NCI-H510A (cell line): Measurements from ENCODE around the gene TAF13.
"Not testable (repeated sequence)": the region's sequence is repeated elsewhere in the genome, so short reads cannot be mapped to it uniquely, and the experiment has no call there.

Source experiments
- DNase-seq: peaks from one replicate; lab custom pipeline; 2025; lab: John Stamatoyannopoulos, UW

The TAF13 gene

GRCh38 chr1:109046671-109047070 lies 29.1 kb downstream of the TAF13 start:
- DNase-seq: peak; percentile 2

- DNase-seq: no peak
Observed at GRCh38 chr1:109045595-109045994, 30.2 kb downstream of the TAF13 start.

DNA sequence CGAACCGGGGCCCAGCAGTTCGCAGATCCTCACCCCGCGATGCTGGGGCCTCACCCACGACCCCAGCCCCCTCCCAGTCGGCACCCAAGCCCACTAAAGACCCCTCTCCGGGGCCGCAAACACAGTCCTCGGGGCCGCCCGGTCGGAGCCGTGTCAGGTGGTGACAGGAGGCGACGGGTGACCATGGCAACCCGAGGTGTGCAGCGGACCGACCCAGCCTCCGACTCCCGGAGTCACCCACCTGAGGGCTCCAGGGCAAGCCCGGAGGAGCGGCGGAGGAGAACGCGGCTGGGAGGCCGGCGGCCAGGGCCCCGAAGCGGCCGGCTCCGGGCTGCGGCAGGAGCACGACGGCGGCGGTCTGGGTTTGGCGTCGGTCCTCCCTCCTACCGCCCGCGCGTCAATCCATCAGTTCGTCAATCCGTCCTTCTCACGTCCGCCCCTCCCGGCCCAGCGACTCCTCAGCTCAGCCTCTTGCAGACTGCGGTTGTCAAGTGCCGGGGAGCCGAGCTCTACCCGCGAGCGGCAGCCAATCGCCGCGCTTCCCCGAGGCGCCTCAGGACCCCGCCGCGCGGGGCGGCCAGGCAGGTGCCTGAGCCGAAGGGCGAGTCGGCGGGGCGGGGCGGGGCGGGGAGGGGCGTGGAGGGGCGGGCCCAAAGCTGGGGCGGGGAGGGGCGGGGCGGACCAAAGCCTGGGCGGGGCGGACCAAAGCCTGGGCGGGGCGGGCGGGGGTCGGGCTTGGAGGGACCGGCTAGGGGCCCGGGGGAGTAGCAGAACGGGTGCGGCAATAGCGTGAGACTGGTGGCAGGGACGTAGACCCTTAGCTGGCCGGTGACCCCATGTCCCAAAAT lies 34.0 kb downstream of the TAF13 start, which contains the start of gene WDR47:
WDR47 (minus strand) TSS at position 482 of the 848 bp plus-strand sequence. CDS start 18,590 bp downstream, outside the sequence.
- peak; percentile 96 for DNase-seq

- DNase-seq: no peak
Observed at GRCh38 chr1:109040989-109041620, 34.7 kb downstream of the TAF13 start.

DNA sequence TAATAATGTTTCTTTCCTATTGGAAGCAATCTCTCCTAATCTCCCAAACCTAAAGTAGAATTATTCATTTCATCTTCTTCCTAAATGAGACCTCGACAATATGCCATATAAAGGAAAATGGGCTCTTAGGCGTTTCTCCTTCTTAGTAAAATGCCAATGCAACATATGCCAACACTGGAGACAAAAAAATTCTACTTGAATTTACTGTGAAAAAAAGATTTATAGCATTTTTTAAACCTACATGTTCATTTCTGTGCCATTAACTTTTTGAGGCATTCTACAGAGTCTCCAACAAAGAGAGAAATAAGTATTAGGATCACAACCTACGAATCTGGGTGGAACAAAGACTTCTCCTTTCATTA lies 35.2 kb downstream of the TAF13 start:
- DNase-seq: no peak

DNA sequence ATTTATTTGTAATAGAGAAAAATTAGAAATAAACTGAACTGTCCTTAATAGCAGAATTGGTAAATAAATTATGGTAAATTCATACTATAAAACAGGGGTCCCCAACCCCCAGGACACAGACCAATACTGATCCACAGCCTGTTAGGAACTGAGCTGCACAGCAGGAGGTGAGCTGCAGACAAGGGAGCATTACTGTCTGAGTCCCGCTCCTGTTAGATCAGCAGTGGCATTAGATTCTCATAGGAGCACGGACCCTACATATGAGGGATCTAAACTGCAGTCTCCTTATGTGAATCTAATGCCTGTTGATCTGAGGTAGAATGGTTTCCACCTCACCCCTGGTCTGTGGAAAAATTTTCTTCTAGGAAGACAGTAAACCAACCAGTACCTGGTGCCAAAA lies 41.4 kb downstream of the TAF13 start:
- no peak for DNase-seq

DNA sequence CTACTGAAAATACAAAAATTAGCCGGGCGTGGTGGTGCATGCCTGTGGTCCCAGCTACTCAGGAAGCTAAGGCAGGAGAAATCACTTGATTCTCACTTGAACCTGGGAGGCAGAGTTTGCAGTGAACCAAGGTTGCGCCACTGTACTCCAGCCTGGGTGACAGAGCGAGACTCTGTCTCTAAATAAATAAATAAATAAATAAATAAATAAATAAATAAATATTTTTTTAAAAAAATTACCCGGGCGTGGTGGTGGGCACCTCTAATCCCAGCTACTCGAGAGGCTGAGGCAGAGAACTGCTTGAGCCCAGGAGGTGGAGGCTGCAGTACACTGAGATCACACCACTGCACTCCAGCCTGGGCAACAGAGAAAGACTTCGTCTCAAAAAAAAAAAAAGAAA lies 46.3 kb downstream of the TAF13 start:
- not testable (repeated sequence) for DNase-seq

DNA sequence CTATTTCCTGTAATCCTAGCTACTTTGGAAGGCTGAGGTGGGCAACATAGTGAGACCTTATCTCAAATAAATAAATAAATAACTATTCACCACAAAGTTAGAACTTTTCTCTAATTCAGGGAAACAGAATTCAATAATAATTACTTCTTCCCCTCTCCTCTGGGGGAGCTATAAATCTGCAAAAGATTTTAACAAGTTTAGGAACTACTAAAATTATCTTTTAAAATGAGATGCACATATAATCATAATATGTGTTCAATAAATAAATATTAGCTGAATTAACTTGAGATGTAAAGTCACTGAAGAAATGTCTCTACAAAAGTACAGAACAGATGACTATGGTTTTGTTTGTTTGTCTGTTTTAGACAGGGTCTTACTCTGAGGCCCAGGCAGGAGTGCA lies 48.0 kb downstream of the TAF13 start:
- DNase-seq: no peak

DNA sequence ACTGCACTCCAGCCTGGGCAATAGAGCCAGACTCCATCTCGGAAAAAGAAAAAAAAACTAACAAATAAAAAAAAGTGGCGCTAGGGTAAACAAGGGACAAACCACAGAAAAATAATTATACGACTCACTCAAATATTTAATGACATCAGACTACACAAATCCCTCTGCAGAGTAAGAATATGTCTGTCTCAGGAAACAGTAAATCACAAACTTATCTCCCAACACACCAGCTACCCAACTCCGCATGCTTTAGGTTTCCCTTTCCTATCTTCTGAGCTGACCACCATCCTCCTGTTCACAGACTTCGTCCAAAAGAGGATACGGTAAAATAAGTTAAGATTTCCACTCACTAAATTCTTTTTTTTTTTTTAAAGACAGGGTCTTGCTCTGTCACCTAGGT lies 50.1 kb downstream of the TAF13 start:
- DNase-seq: no peak

DNA sequence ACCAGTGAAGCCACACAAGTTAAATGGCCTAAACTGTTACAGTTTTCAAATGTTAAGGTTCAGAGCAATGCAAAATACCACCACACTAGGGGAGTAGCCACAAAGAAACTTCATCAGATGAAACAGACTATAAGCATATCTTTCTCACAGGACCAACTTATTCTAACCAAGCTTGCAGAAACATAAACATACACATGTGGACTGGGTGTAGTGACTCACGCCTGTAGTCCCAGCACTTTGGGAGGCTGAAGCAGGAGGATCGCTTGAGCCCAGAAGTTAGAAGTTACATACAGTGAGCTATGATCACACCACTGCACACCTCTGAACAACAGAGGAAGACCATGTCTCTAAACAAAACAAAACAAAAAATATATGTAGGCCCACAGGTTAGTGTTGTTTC lies 51.2 kb downstream of the TAF13 start:
- no peak for DNase-seq

GRCh38 chr1:109020693-109021257 lies 55.0 kb downstream of the TAF13 start:
- no peak for DNase-seq

GRCh38 chr1:109017719-109018118 lies 58.1 kb downstream of the TAF13 start:
- not testable (repeated sequence) for DNase-seq

DNA sequence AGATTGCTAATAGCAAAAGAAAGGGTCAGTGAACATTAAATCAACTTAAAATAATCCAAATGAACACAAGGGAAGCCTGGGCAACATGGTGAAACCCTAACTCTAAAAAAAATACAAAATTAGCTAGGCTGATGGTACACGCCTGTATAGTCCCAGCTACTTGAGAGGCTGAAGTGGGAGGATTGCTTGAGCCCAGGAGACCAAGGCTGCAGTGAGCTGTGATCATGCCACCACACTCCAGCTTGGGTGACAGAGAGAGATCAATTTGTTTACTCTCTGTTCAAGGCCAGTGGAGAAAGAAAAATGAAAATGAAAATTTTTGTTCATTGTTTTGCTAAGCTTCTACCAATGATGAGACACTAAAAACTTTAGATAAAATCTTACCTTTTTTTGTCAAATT lies 58.7 kb downstream of the TAF13 start:
- no peak for DNase-seq
